K562 (cell line): ENCODE results near the gene DLAT. TPM values are rescaled to one million over a fixed set of nuclear protein-coding genes. Genes with fewer than 3 reads are reported as not detected.

Source experiments
- ATAC-seq: fragments of 200-7000 bp; cut with Tn5 transposase; 3 replicates; pipeline ENCODE4 v1.9.1; 2020; ENCODE audit warnings: moderate library complexity
- BruUV-seq: library from RNA; stranded (reverse); fragments of 400-500 nt; replicated peaks from 2 replicates; lab custom pipeline; 2021; lab: Mats Ljungman, UMichigan
- CTCF ChIA-PET: fragments of 300-600 bp; formaldehyde crosslinking; extraction: SDS; loops from one replicate; lab custom pipeline; 2021; ENCODE audit warnings: low intra/inter-chr PET ratio; lab: Yijun Ruan, JAX
- POLR2A ChIA-PET: fragments of 300-600, 350-650 bp; sonication (Branson Sonifier 250); formaldehyde crosslinking; extraction: SDS; loops from one replicate; lab custom pipeline; 2021; ENCODE audit warnings: antibody characterized with exemption, inconsistent platforms; lab: Yijun Ruan, JAX
- DNase-seq, 4 experiments: peaks; one replicate each; pipeline versions ENCODE4 v3.0.0 to v3.0.0-alpha.2; 2011 to 2018; ENCODE audit warnings: low spot score in 3 of 4, mixed read lengths in 3 of 4; ENCODE audit errors: extremely low read depth in 1 of 4
- FAIRE-seq: peaks from 2 replicates; lab custom pipeline; 2011; peaks lifted over from hg19 to GRCh38; lab: Jason Lieb, UNC
- H2AFZ ChIP-seq: 2 replicates; pipeline ENCODE4 v1.6.0; 2011; ENCODE audit warnings: low read depth, low read length, control low read depth, inconsistent platforms
- H3K27ac ChIP-seq: fragments of 200-600 bp; 3 replicates; pipeline ENCODE4 v1.8.0; 2011; ENCODE audit warnings: low read depth, mild to moderate bottlenecking, control low read depth, inconsistent platforms, low read length, moderate library complexity, mixed read lengths; ENCODE audit errors: extremely low read depth
- H3K27me3 ChIP-seq, 2 experiments: fragments of 300-600 bp in 1 of 2; 2 replicates in 1 of 2; 3 replicates in 1 of 2; pipeline versions ENCODE4 v1.6.0 to v1.8.0; 2011; ENCODE audit warnings: inconsistent platforms in 2 of 2, low read length in 2 of 2, mild to moderate bottlenecking in 1 of 2, mixed read lengths in 1 of 2, moderate library complexity in 1 of 2; ENCODE audit not compliant: control insufficient read depth in 2 of 2, insufficient read depth in 2 of 2
- H3K36me3 ChIP-seq: fragments of 300-600 bp; 3 replicates; pipeline ENCODE4 v1.8.0; 2011; ENCODE audit warnings: mild to moderate bottlenecking, low read length, inconsistent platforms; ENCODE audit not compliant: control insufficient read depth, insufficient read depth
- H3K4me1 ChIP-seq, 2 experiments: fragments of 200-600 bp in 1 of 2; replicated peaks in 1 of 2; 2 replicates in 1 of 2; 3 replicates in 1 of 2; pipeline versions ENCODE4 v1.5.1 to v1.8.0; 2011; ENCODE audit warnings: inconsistent platforms in 2 of 2, low read length in 2 of 2, mild to moderate bottlenecking in 1 of 2, mixed read lengths in 1 of 2, moderate library complexity in 1 of 2; ENCODE audit not compliant: control insufficient read depth in 2 of 2, insufficient read depth in 2 of 2
- H3K4me2 ChIP-seq: 2 replicates; pipeline ENCODE4 v1.6.1; 2011; ENCODE audit warnings: low read length, control low read depth, inconsistent platforms, mixed read lengths; ENCODE audit not compliant: insufficient read depth
- H3K4me3 ChIP-seq: fragments of 200-600 bp; sonication (generic), shearing (Covaris generic); 2 replicates; pipeline ENCODE4 v1.5.1; 2016; ENCODE audit warnings: control low read depth, inconsistent platforms
- H3K79me2 ChIP-seq: fragments of 200-600 bp; 3 replicates; pipeline ENCODE4 v1.8.0; 2011; ENCODE audit warnings: low read length, inconsistent platforms; ENCODE audit not compliant: control insufficient read depth, insufficient read depth
- H3K9ac ChIP-seq, 2 experiments: 2 replicates each; pipeline versions ENCODE4 v1.6.0 to v1.6.1; 2011; ENCODE audit warnings: low read depth in 2 of 2, low read length in 2 of 2, control low read depth in 1 of 2, inconsistent platforms in 1 of 2, mild to moderate bottlenecking in 1 of 2, mixed read lengths in 1 of 2; ENCODE audit not compliant: insufficient read depth in 1 of 2
- H3K9me1 ChIP-seq: one replicate; pipeline ENCODE4 v1.6.0; 2011; ENCODE audit warnings: inconsistent platforms, mild to moderate bottlenecking, low read length, moderate library complexity; ENCODE audit not compliant: control insufficient read depth, insufficient read depth
- H3K9me3 ChIP-seq: replicated peaks from 2 replicates; pipeline ENCODE4 v1.5.1; 2011; ENCODE audit warnings: low read depth, low read length, inconsistent platforms; ENCODE audit not compliant: control insufficient read depth, insufficient read depth
- H4K20me1 ChIP-seq: replicated peaks from 2 replicates; pipeline ENCODE4 v1.6.1; 2011; ENCODE audit warnings: low read length, inconsistent platforms, mixed read lengths; ENCODE audit not compliant: control insufficient read depth, insufficient read depth
- CAMTA2 ChIP-seq: fragments of 250-450 bp; sonication (Bioruptor Pico); conservative IDR thresholded peaks from 2 replicates; pipeline ENCODE4 v1.5.1; 2022
- GTF2F1 ChIP-seq: IDR thresholded peaks from 2 replicates; pipeline ENCODE4 v1.6.1; 2011; ENCODE audit warnings: low read depth, low read length, improper control_type of control experiment
- HMG20A ChIP-seq: fragments of 450-650 bp; formaldehyde crosslinking; conservative IDR thresholded peaks from 2 replicates; pipeline ENCODE4 v1.4.0; 2020; ENCODE audit warnings: mild to moderate bottlenecking, mixed read lengths
- NCOA1 ChIP-seq: fragments of 450-650 bp; IDR thresholded peaks from 2 replicates; pipeline ENCODE4 v1.6.1; 2016; ENCODE audit warnings: low read depth
- NUFIP1 ChIP-seq: fragments of 450-650 bp; IDR thresholded peaks from 2 replicates; pipeline ENCODE4 v1.6.1; 2018; ENCODE audit not compliant: partially characterized antibody
- POLR2B ChIP-seq: fragments of 450-650 bp; IDR thresholded peaks from 2 replicates; pipeline ENCODE4 v1.6.1; 2018; ENCODE audit warnings: low read depth; ENCODE audit not compliant: partially characterized antibody
- POLR2H ChIP-seq: IDR thresholded peaks from 2 replicates; pipeline ENCODE4 v1.6.1; 2016; ENCODE audit warnings: missing genetic modification characterization, low read depth, mild to moderate bottlenecking, control low read depth, missing compliant biosample characterization, moderate library complexity
- SMAD1 ChIP-seq: fragments of 150-350 bp; IDR thresholded peaks from 2 replicates; pipeline ENCODE4 v1.6.1; 2014; ENCODE audit warnings: low read length, low read depth; ENCODE audit not compliant: partially characterized antibody
- SMARCC2 ChIP-seq: fragments of 450-650 bp; IDR thresholded peaks from 2 replicates; pipeline ENCODE4 v1.6.1; 2017; ENCODE audit warnings: antibody characterized with exemption, moderate library complexity, mild to moderate bottlenecking, low read depth
- SUPT5H ChIP-seq: fragments of 450-650 bp; IDR thresholded peaks from 2 replicates; pipeline ENCODE4 v1.6.1; 2016
- ZNF124 ChIP-seq: sonication (generic); formaldehyde crosslinking; IDR thresholded peaks from 2 replicates; pipeline ENCODE4 v1.8.1; 2022; ENCODE audit warnings: missing genetic modification reagents
- ZNF445 ChIP-seq: fragments of 250-450 bp; sonication (Bioruptor Pico); IDR thresholded peaks from 2 replicates; pipeline ENCODE4 v1.4.0; 2020; ENCODE audit warnings: low read depth, mild to moderate bottlenecking, moderate library complexity
- WGBS: fragments of 100-300 bp; shearing (Covaris generic); methylation state at CpG from one replicate; pipeline ENCODE4 v1.1.6; 2016; ENCODE audit warnings: low coverage, mixed read lengths; ENCODE audit not compliant: insufficient coverage; ENCODE audit errors: missing lambda C conversion rate; 5-methylcytosine and 5-hydroxymethylcytosine counted together
- in situ Hi-C: fragments of 300-500 bp; cut with MboI; formaldehyde crosslinking; loops from 4 replicates; pipeline ENCODE4 v1.15.0; 2018; ENCODE audit warnings: inconsistent platforms, mixed read lengths
- intact Hi-C: fragments of 100-400 bp; cut with micrococcal nuclease; formaldehyde crosslinking; loops from 2 replicates; pipeline ENCODE4 v1.14.2; 2022
- polyA plus RNA-seq, 8 experiments: library from polyadenylated mRNA; depleted of rRNA in 4 of 8; stranded (reverse) in 5 of 8; unstranded in 3 of 8; fragments of >200 nt; fragmentation: Nextera tagmentation in 2 of 8; fragmentation: Illumina TruSeq in 1 of 8; extraction: Ambion mirVana in 2 of 8; extraction: Trizol in 1 of 8; gene quantifications; 2 replicates each; pipeline versions ENCODE4 v1.2.1 to v1.2.3, GENCODE V29; 2011 to 2014; ENCODE audit warnings: inconsistent platforms in 1 of 8, missing spikeins in 1 of 8
- total RNA-seq, 7 experiments: library from RNA; depleted of rRNA in 6 of 7; stranded (reverse); fragments of >200 nt in 6 of 7; fragmentation: Illumina TruSeq in 2 of 7; extraction: Trizol in 2 of 7; gene quantifications; 2 replicates each; pipeline versions ENCODE4 v1.2.1 to v1.2.3, GENCODE V29; 2011 to 2021; ENCODE audit warnings: low replicate concordance in 1 of 7
- TF ChIP-seq, protein P1 (sequence below): fragments of 450-650 bp; IDR thresholded peaks from 2 replicates; pipeline ENCODE4 v1.6.1; 2017; ENCODE audit warnings: antibody characterized with exemption, mild to moderate bottlenecking
- TF ChIP-seq, protein P2 (sequence below), 2 experiments: IDR thresholded peaks; 2 replicates each; pipeline ENCODE4 v1.6.1; 2011; ENCODE audit warnings: borderline replicate concordance in 1 of 2, control low read depth in 1 of 2, low read depth in 1 of 2, low read length in 1 of 2, mild to moderate bottlenecking in 1 of 2, mixed read lengths in 1 of 2, moderate library complexity in 1 of 2; ENCODE audit not compliant: insufficient read depth in 1 of 2, insufficient read length in 1 of 2, poor library complexity in 1 of 2, severe bottlenecking in 1 of 2; ENCODE audit errors: extremely low read depth in 1 of 2

DLAT gene
- total and polyA plus RNA-seq, 9 of the 15 experiments (the other 6 are each of a cell fraction or from before 2014, with no cell fraction given): 41.7 to 152 (median 105) TPM

DNA sequence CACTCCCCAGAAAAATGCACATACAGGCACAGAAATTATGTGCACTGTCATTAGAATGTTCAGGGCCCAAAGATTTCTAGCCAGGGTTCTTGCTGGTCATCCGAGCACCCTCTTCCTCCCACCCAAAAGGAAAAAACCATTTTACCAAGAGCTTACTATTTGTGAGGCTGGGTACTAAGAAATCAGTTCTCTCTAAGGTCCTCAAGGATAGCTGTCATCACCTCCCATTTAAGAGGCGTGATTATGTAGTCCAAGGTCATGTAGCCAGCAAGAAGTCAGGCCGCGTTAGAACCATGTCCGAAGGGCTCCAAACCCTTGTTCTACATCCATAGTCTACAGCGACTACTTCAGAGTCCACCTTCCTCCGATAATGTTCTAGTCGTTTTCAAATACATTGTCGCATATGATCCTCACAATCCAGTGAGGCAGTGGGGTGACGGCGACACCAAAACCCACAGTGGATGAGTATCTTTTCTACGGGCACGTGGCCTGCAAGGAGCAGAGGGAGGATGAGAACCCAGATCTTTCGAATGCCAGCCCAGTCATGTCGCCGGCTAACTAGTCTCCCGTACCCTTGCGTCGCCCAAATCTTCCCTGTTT is 60.7 kb downstream of the DLAT start (continued):
- 0 out of 2 replicates have a peak, but pooled peaks have one; percentile 26 for TF ChIP-seq SMARCC2
- TF ChIP-seq, protein P1, sequence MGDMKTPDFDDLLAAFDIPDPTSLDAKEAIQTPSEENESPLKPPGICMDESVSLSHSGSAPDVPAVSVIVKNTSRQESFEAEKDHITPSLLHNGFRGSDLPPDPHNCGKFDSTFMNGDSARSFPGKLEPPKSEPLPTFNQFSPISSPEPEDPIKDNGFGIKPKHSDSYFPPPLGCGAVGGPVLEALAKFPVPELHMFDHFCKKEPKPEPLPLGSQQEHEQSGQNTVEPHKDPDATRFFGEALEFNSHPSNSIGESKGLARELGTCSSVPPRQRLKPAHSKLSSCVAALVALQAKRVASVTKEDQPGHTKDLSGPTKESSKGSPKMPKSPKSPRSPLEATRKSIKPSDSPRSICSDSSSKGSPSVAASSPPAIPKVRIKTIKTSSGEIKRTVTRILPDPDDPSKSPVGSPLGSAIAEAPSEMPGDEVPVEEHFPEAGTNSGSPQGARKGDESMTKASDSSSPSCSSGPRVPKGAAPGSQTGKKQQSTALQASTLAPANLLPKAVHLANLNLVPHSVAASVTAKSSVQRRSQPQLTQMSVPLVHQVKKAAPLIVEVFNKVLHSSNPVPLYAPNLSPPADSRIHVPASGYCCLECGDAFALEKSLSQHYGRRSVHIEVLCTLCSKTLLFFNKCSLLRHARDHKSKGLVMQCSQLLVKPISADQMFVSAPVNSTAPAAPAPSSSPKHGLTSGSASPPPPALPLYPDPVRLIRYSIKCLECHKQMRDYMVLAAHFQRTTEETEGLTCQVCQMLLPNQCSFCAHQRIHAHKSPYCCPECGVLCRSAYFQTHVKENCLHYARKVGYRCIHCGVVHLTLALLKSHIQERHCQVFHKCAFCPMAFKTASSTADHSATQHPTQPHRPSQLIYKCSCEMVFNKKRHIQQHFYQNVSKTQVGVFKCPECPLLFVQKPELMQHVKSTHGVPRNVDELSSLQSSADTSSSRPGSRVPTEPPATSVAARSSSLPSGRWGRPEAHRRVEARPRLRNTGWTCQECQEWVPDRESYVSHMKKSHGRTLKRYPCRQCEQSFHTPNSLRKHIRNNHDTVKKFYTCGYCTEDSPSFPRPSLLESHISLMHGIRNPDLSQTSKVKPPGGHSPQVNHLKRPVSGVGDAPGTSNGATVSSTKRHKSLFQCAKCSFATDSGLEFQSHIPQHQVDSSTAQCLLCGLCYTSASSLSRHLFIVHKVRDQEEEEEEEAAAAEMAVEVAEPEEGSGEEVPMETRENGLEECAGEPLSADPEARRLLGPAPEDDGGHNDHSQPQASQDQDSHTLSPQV: peak; percentile 54; the same call in 1 of the 2 replicates

DNA sequence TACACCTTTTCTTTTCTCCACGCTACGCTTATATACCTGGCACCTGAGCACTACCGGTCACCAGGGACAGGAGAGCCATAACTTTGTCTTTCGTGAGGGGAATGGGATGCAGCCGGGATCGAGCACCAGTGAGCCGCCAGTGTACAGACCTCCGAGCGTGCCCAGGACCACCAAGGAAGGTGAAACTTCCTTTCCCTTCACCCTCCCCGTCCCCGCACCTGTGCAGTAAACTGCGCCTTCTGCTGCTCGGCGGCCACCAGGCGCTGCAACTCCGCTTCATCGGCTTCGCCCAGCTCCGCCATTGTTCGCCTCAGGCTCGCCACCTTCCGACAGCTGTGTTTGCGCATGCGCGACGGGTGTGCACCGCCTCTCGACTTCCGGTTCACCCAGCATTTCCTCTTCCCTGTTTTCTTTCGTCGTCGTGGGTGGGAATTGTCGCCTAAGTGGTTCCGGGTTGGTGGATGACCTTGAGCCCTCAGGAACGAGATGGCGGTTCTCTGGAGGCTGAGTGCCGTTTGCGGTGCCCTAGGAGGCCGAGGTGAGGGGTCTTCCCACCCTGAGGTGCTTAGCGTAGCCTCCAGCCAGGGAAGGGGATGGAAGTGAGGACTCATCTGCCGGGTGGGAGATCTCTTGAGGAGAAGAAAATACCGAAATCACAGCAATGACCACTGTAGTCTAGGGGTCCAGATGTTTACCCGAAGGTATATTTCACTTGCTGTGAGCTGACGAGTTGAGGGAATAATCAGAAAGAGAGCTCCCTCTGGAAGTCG is 61.4 kb downstream of the DLAT start, which contains the start of the genes SDHD and TIMM8B:
SDHD (plus strand) TSS at position 452 of the 770 bp plus-strand sequence; CDS start at position 487, 35 bp downstream.
TIMM8B (minus strand) TSS at position 335 of the 770 bp plus-strand sequence; CDS start at position 302, 33 bp downstream.
- peak within 1 kb of the TSS; percentile 84 for H3K27ac ChIP-seq
- in situ Hi-C loops (no loop called here), intact Hi-C loops (loop anchor here (5.0 kb wide), 2 partner anchors 154 to 209 kb away; partner anchors contain the start of genes CFAP68 and FDXACB1)
- POLR2A ChIA-PET: interaction anchor here (0.6 to 1.7 kb wide), 5 partner anchors 10 to 194 kb away, joined by 3 to 9 read pairs (median 4); no protein-coding TSS in a partner anchor
- peak within 1 kb of the TSS; percentile 93 to 98 for H3K9ac ChIP-seq
- H3K9me1 ChIP-seq: no peaks in the 10 kb centered on the region
- H4K20me1 ChIP-seq: no peaks in the 10 kb centered on the region
- 0 out of 2 replicates have a peak, but pooled peaks cover 3% of the 10 kb centered on the region for H3K9me3 ChIP-seq
- no TSS peak for BruUV-seq
- no peaks in the 10 kb centered on the region for H3K27me3 ChIP-seq
- H2AFZ ChIP-seq: peak within 1 kb of the TSS; percentile 95
- CTCF ChIA-PET: interaction anchor here (0.6 kb wide), 1 partner anchor 194 kb away, joined by 3 read pairs; no protein-coding TSS in a partner anchor
- H3K4me3 ChIP-seq: peak within 1 kb of the TSS; percentile 84
- H3K4me1 ChIP-seq: peaks cover 0 to 19% of the 10 kb centered on the region in 2 experiments; a peak in 3 of 5 replicates
- DNase-seq (peak; percentile 93 to 98 (median 94)), FAIRE-seq (peak; percentile 98), ATAC-seq (peak; percentile 94)
- under 1% methylated on average over 40 of the region's 45 CpGs for WGBS
- H3K79me2 ChIP-seq: peaks cover 77% of the 10 kb centered on the region
- peak within 1 kb of the TSS; percentile 100 for H3K4me2 ChIP-seq
- H3K36me3 ChIP-seq: peaks cover 89% of the 10 kb centered on the region
- TF ChIP-seq ZNF124 (no peak), SMAD1 (peak; percentile 64), POLR2B (peak; percentile 92), GTF2F1 (peak; percentile 7; the same call in 1 of the 2 replicates), CAMTA2 (CRISPR knock-in tag) (no peak), NUFIP1 (no peak), ZNF445 (CRISPR knock-in tag) (no peak), HMG20A (no peak), NCOA1 (0 out of 2 replicates have a peak, but pooled peaks have one; percentile 26), SUPT5H (peak; percentile 93), POLR2H (tag) (peak; percentile 87)
- TF ChIP-seq, protein P2, sequence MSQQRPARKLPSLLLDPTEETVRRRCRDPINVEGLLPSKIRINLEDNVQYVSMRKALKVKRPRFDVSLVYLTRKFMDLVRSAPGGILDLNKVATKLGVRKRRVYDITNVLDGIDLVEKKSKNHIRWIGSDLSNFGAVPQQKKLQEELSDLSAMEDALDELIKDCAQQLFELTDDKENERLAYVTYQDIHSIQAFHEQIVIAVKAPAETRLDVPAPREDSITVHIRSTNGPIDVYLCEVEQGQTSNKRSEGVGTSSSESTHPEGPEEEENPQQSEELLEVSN (IDR thresholded peaks at IDR 0.05; ENCODE audit: borderline replicate concordance in 1 of 2, extremely low read depth in 1 of 2, insufficient read depth in 1 of 2, insufficient read length in 1 of 2, low read depth in 1 of 2, low read length in 1 of 2, poor library complexity in 1 of 2, severe bottlenecking in 1 of 2): peak; percentile 51 to 66
